Measurements from ENCODE around the gene ZNF283. TPM values are rescaled to one million over a fixed set of nuclear protein-coding genes. Genes with fewer than 3 reads are reported as not detected.
A peak's percentile ranks its signal among the peaks of the same experiment; 100 is the strongest.
"Not testable (repeated sequence)": the region's sequence is repeated elsewhere in the genome, so short reads cannot be mapped to it uniquely, and the experiment has no call there.

The ZNF283 gene
- total and polyA plus RNA-seq, 3 experiments from 2014 or later: 2.7 to 6.3 (median 5.8) TPM

- CTCF ChIA-PET: no interaction called here
- POLR2A ChIA-PET: no interaction called here
- no peak overlapping the region for H3K4me3 ChIP-seq (ENCODE audit: low read length)
- H3K27ac Mint-ChIP-seq: peak overlapping the region in 1 of 8 donors; percentile 18
- DNase-seq: no peak
- no peaks in the 10 kb centered on the region for H3K27me3 ChIP-seq (ENCODE audit: insufficient read depth, low read length, poor library complexity, severe bottlenecking)
- no peaks in the 10 kb centered on the region for H3K9me3 Mint-ChIP-seq
- peaks cover 0 to 5% (median 3%) of the 10 kb centered on the region in 3 donors for H3K4me1 Mint-ChIP-seq
- H3K4me1 ChIP-seq (ENCODE audit: insufficient read depth, low read length): no peaks in the 10 kb centered on the region
- no peaks in the 10 kb centered on the region for H3K36me3 ChIP-seq (ENCODE audit: insufficient read depth, low read length)
- H3K9me3 ChIP-seq (ENCODE audit: low read length): no peaks in the 10 kb centered on the region
- H3K27ac ChIP-seq (ENCODE audit: low read depth, low read length): no peak overlapping the region
- H3K27me3 Mint-ChIP-seq: peaks cover 11 to 14% of the 10 kb centered on the region in 2 donors
- H3K4me3 Mint-ChIP-seq: no peak overlapping the region
- no peaks in the 10 kb centered on the region for H3K36me3 Mint-ChIP-seq
Measured at GRCh38 chr19:43804432-43804831, 22.7 kb upstream of the ZNF283 start.

GRCh38 chr19:43806401-43806800 lies 20.7 kb upstream of the ZNF283 start:
- CTCF ChIA-PET: interaction anchor here (5.2 kb wide), 1 partner anchor 62 kb away, joined by 31 read pairs; no protein-coding TSS in a partner anchor
- H3K4me1 Mint-ChIP-seq; H3K9me3 ChIP-seq (ENCODE audit: low read length); POLR2A ChIA-PET; H3K27ac ChIP-seq (ENCODE audit: low read depth, low read length); DNase-seq; H3K4me1 ChIP-seq (ENCODE audit: insufficient read depth, low read length); H3K36me3 ChIP-seq (ENCODE audit: insufficient read depth, low read length); H3K4me3 ChIP-seq (ENCODE audit: low read length); H3K9me3 Mint-ChIP-seq; H3K4me3 Mint-ChIP-seq; H3K36me3 Mint-ChIP-seq; H3K27ac Mint-ChIP-seq; H3K27me3 ChIP-seq (ENCODE audit: insufficient read depth, low read length, poor library complexity, severe bottlenecking): not testable (repeated sequence)
- peaks cover 15 to 23% of the 10 kb centered on the region in 2 donors for H3K27me3 Mint-ChIP-seq

GRCh38 chr19:43806848-43807247 lies 20.3 kb upstream of the ZNF283 start:
- CTCF ChIA-PET: interaction anchor here (5.2 kb wide), 1 partner anchor 62 kb away, joined by 31 read pairs; no protein-coding TSS in a partner anchor
- no peak overlapping the region for H3K27ac Mint-ChIP-seq

GRCh38 chr19:43807651-43808050 lies 19.5 kb upstream of the ZNF283 start:
- DNase-seq: no peak
- ChIA-PET CTCF (interaction anchor here (5.2 kb wide), 1 partner anchor 63 kb away, joined by 31 read pairs; no protein-coding TSS in a partner anchor), POLR2A (no interaction called here)
- Histone ChIP-seq H3K36me3 (ENCODE audit: insufficient read depth, low read length) (no peaks in the 10 kb centered on the region), H3K27ac (ENCODE audit: low read depth, low read length) (no peak overlapping the region), H3K4me1 (ENCODE audit: insufficient read depth, low read length) (no peaks in the 10 kb centered on the region), H3K27me3 (ENCODE audit: insufficient read depth, low read length, poor library complexity, severe bottlenecking) (no peaks in the 10 kb centered on the region), H3K9me3 (ENCODE audit: low read length) (no peaks in the 10 kb centered on the region), H3K4me3 (ENCODE audit: low read length) (no peak overlapping the region)
- Mint-ChIP-seq H3K27ac (no peak overlapping the region), H3K36me3 (no peaks in the 10 kb centered on the region), H3K27me3 (peaks cover 15 to 23% of the 10 kb centered on the region in 2 donors), H3K9me3 (no peaks in the 10 kb centered on the region), H3K4me3 (no peak overlapping the region), H3K4me1 (no peaks in the 10 kb centered on the region)

More at GRCh38 chr19:43806848-43807247, 20.3 kb upstream of the ZNF283 start:
- no peaks in the 10 kb centered on the region for H3K4me1 ChIP-seq (ENCODE audit: insufficient read depth, low read length)
- peaks cover 15 to 23% of the 10 kb centered on the region in 2 donors for H3K27me3 Mint-ChIP-seq
- no peaks in the 10 kb centered on the region for H3K4me1 Mint-ChIP-seq
- H3K36me3 Mint-ChIP-seq: no peaks in the 10 kb centered on the region
- no peaks in the 10 kb centered on the region for H3K9me3 ChIP-seq (ENCODE audit: low read length)
- no peak overlapping the region for H3K4me3 ChIP-seq (ENCODE audit: low read length)
- DNase-seq: no peak
- H3K27me3 ChIP-seq (ENCODE audit: insufficient read depth, low read length, poor library complexity, severe bottlenecking): no peaks in the 10 kb centered on the region
- POLR2A ChIA-PET: no interaction called here
- no peaks in the 10 kb centered on the region for H3K36me3 ChIP-seq (ENCODE audit: insufficient read depth, low read length)
- H3K27ac ChIP-seq (ENCODE audit: low read depth, low read length): no peak overlapping the region
- no peak overlapping the region for H3K4me3 Mint-ChIP-seq
- no peaks in the 10 kb centered on the region for H3K9me3 Mint-ChIP-seq

- peaks cover 20 to 38% of the 10 kb centered on the region in 2 donors for H3K27me3 Mint-ChIP-seq
- peak in 2 of 5 donors; percentile 31 to 40 for DNase-seq
- POLR2A ChIA-PET: no interaction called here
- no peaks in the 10 kb centered on the region for H3K36me3 ChIP-seq (ENCODE audit: insufficient read depth, low read length)
- H3K9me3 ChIP-seq (ENCODE audit: low read length): no peaks in the 10 kb centered on the region
- no peak overlapping the region for H3K27ac ChIP-seq (ENCODE audit: low read depth, low read length)
- H3K36me3 Mint-ChIP-seq: no peaks in the 10 kb centered on the region
- no peaks in the 10 kb centered on the region for H3K9me3 Mint-ChIP-seq
- H3K4me1 ChIP-seq (ENCODE audit: insufficient read depth, low read length): no peaks in the 10 kb centered on the region
- no peak overlapping the region for H3K27ac Mint-ChIP-seq
- CTCF ChIA-PET: interaction anchor here (0.6 to 5.2 kb wide), 9 partner anchors 9 to 253 kb away, joined by 3 to 31 read pairs (median 4); no protein-coding TSS in a partner anchor
- H3K4me3 ChIP-seq (ENCODE audit: low read length): no peak overlapping the region
- H3K4me1 Mint-ChIP-seq: peaks cover 0 to 4% (median 0%) of the 10 kb centered on the region in 3 donors
- no peak overlapping the region for H3K4me3 Mint-ChIP-seq
- H3K27me3 ChIP-seq (ENCODE audit: insufficient read depth, low read length, poor library complexity, severe bottlenecking): no peaks in the 10 kb centered on the region
Measured at GRCh38 chr19:43809762-43810696, 17.1 kb upstream of the ZNF283 start.

- Mint-ChIP-seq H3K4me1 (peaks cover 0 to 4% (median 0%) of the 10 kb centered on the region in 3 donors), H3K27ac (no peak overlapping the region), H3K27me3 (peaks cover 18 to 41% of the 10 kb centered on the region in 2 donors), H3K9me3 (no peaks in the 10 kb centered on the region), H3K4me3 (no peak overlapping the region), H3K36me3 (no peaks in the 10 kb centered on the region)
- no peak for DNase-seq
- H3K4me3 ChIP-seq (ENCODE audit: low read length): no peak overlapping the region
- ChIA-PET CTCF (interaction anchor here (0.8 kb wide), 1 partner anchor 67 kb away, joined by 3 read pairs; no protein-coding TSS in a partner anchor), POLR2A (no interaction called here)
- no peaks in the 10 kb centered on the region for H3K9me3 ChIP-seq (ENCODE audit: low read length)
- H3K27me3 ChIP-seq (ENCODE audit: insufficient read depth, low read length, poor library complexity, severe bottlenecking): no peaks in the 10 kb centered on the region
- no peak overlapping the region for H3K27ac ChIP-seq (ENCODE audit: low read depth, low read length)
- H3K4me1 ChIP-seq (ENCODE audit: insufficient read depth, low read length): no peaks in the 10 kb centered on the region
- H3K36me3 ChIP-seq (ENCODE audit: insufficient read depth, low read length): no peaks in the 10 kb centered on the region
Measured at GRCh38 chr19:43811837-43812236, 15.3 kb upstream of the ZNF283 start.

- peaks cover 22 to 41% of the 10 kb centered on the region in 2 donors for H3K27me3 Mint-ChIP-seq
- POLR2A ChIA-PET: no interaction called here
- no peaks in the 10 kb centered on the region for H3K27me3 ChIP-seq (ENCODE audit: insufficient read depth, low read length, poor library complexity, severe bottlenecking)
- H3K9me3 Mint-ChIP-seq: no peaks in the 10 kb centered on the region
- no peak overlapping the region for H3K4me3 Mint-ChIP-seq
- H3K4me1 Mint-ChIP-seq: peaks cover 0 to 4% (median 0%) of the 10 kb centered on the region in 3 donors
- H3K36me3 ChIP-seq (ENCODE audit: insufficient read depth, low read length): no peaks in the 10 kb centered on the region
- H3K9me3 ChIP-seq (ENCODE audit: low read length): no peaks in the 10 kb centered on the region
- no peaks in the 10 kb centered on the region for H3K36me3 Mint-ChIP-seq
- no peaks in the 10 kb centered on the region for H3K4me1 ChIP-seq (ENCODE audit: insufficient read depth, low read length)
- no peak overlapping the region for H3K27ac ChIP-seq (ENCODE audit: low read depth, low read length)
- no peak overlapping the region for H3K4me3 ChIP-seq (ENCODE audit: low read length)
- peak overlapping the region in 2 of 8 donors; percentile 12 to 52 for H3K27ac Mint-ChIP-seq
- CTCF ChIA-PET: interaction anchor here (0.9 kb wide), 1 partner anchor 11 kb away, joined by 3 read pairs; no protein-coding TSS in a partner anchor
- DNase-seq: no peak
Measured at GRCh38 chr19:43812259-43812658, 14.9 kb upstream of the ZNF283 start.

GRCh38 chr19:43812688-43813087 lies 14.4 kb upstream of the ZNF283 start:
- no peak overlapping the region for H3K27ac ChIP-seq (ENCODE audit: low read depth, low read length)
- H3K36me3 ChIP-seq (ENCODE audit: insufficient read depth, low read length): no peaks in the 10 kb centered on the region
- H3K27ac Mint-ChIP-seq: peak overlapping the region in 1 of 8 donors; percentile 13
- no peaks in the 10 kb centered on the region for H3K27me3 ChIP-seq (ENCODE audit: insufficient read depth, low read length, poor library complexity, severe bottlenecking)
- H3K4me1 ChIP-seq (ENCODE audit: insufficient read depth, low read length): no peaks in the 10 kb centered on the region
- POLR2A ChIA-PET: no interaction called here
- no peak for DNase-seq
- peaks cover 19 to 41% of the 10 kb centered on the region in 2 donors for H3K27me3 Mint-ChIP-seq
- H3K36me3 Mint-ChIP-seq: no peaks in the 10 kb centered on the region
- no peak overlapping the region for H3K4me3 ChIP-seq (ENCODE audit: low read length)
- no peaks in the 10 kb centered on the region for H3K9me3 Mint-ChIP-seq
- peaks cover 0 to 4% (median 0%) of the 10 kb centered on the region in 3 donors for H3K4me1 Mint-ChIP-seq
- no peaks in the 10 kb centered on the region for H3K9me3 ChIP-seq (ENCODE audit: low read length)
- CTCF ChIA-PET: interaction anchor here (0.9 kb wide), 1 partner anchor 10 kb away, joined by 3 read pairs; no protein-coding TSS in a partner anchor
- no peak overlapping the region for H3K4me3 Mint-ChIP-seq

All from CD8-positive, alpha-beta memory T cell (primary cell).